Activated CD8-positive, alpha-beta memory T cell treated with anti-CD3 and anti-CD28 coated beads, Interleukin-2, amount 50 U/mL, for 48 hours (primary cell): ENCODE data around the gene HM13.
A peak's percentile ranks its signal among the peaks of the same experiment; 100 is the strongest.
"Not testable (repeated sequence)": the region's sequence is repeated elsewhere in the genome, so short reads cannot be mapped to it uniquely, and the experiment has no call there.

Source experiments
- DNase-seq: peaks from one replicate; pipeline ENCODE4 v3.0.0-alpha.2; 2020

The HM13 gene

GRCh38 chr20:31514154-31515071 is at the start of gene HM13:
Gene HM13 (plus strand): TSS chr20:31514442. CDS start chr20:31514552, 110 bp downstream.
- peak; percentile 95 for DNase-seq

DNA sequence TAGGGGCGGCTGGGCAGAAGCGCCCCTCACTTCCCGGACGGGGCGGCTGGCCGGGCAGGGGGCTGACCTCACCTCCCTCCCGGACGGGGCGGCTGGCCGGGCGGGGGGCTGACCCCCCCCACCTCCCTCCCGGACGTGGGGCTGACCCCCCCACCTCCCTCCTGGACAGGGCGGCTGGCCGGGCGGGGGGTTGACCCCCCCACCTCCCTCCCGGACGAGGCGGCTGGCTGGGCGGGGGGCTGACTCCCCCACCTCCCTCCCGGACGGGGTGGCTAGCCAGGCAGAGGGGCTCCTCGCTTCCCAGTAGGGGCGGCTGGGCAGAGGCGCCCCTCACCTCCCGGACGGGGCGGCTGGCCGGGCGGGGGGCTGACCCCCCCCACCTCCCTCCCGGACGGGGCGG is 43.3 kb upstream of the HM13 start:
- DNase-seq: not testable (repeated sequence)

DNA sequence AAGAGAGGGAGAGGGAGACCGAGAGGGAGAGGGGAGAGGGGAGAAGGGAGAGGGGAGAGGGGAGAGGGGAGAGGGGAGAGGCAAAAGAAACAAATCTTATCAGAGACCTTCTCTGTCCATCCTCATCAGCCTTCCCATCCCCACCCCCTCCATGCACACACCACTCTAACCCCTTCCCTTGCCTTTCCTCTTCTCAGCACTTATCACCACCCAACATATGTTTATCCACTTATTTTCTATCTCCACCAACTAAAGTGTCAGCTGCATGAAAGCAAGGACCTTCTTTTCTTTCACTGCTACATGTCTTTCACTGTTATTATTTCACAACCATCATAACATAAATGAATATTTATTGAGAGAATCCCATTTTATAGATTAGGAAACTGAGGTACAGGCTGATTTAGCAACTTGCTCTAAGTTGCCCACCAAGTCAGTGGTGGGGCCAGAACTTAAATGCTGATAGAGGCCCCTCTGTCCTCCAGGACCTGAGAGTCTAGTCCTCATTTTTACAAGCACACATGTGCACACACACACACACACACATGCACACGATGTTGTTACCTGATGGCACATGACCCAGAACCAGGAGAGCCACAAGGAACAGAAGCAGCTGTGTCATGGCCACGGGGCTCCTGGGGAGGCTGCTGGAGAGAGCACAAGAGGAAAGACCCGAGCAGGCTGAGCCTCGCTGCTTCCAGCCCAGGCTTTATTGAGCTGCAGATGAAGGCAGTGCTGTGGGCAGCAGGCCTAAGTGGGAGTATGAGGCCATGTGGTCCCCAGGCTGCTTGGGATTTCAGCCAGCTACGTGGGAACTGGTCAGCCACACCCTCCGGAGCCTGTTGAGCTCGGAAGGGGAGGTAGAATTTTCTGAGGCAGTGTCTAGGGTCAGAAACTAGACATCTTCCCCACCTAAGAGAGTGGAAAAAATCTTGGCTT is 41.6 kb upstream of the HM13 start:
- DNase-seq: no peak

DNA sequence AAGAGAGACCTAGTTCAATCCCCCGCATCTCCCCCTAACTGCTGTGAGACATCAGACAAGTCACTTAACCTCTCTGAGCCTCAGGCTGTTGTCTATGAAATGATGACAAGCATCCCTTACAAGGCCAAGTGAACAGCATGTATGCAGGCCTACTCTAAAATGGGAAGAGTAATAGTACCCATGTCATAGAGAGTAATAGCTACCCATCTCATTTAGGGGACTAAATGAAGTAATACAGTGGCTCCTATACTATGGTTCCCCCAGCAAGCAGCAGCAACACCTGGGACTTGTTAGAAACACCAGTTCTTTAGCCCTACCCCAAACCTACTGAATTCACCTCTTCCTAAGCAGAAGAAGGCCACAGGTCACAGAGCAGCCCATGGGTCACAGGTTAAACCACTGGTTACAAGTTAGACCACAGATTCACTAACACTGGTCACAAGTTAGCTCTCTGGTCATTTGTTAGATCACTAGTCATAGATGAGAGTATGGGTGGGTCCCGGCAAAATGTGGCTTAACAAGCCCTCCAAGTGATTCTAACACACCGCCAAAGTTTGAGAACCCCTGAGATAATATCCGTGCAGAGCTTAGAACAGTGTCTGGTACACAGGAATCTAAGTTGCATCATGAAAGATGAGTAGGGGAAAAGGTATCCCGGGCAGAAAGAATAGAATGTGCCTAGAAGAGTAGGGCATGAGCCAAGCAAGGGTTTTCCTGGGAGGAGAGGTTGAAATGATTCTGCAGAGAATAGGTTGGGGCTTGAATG is 40.7 kb upstream of the HM13 start:
- no peak for DNase-seq

- no peak for DNase-seq
Observed at GRCh38 chr20:31474097-31474436, 40.2 kb upstream of the HM13 start.

GRCh38 chr20:31474758-31475427 is 39.3 kb upstream of the HM13 start, which contains the start of the genes DEFB124 and REM1:
Gene DEFB124 (minus strand): TSS chr20:31475127. CDS start chr20:31473013, 2,114 bp downstream.
Gene REM1 (plus strand): TSS chr20:31475288. CDS start chr20:31476446, 1,158 bp downstream.
- DNase-seq: no peak

DNA sequence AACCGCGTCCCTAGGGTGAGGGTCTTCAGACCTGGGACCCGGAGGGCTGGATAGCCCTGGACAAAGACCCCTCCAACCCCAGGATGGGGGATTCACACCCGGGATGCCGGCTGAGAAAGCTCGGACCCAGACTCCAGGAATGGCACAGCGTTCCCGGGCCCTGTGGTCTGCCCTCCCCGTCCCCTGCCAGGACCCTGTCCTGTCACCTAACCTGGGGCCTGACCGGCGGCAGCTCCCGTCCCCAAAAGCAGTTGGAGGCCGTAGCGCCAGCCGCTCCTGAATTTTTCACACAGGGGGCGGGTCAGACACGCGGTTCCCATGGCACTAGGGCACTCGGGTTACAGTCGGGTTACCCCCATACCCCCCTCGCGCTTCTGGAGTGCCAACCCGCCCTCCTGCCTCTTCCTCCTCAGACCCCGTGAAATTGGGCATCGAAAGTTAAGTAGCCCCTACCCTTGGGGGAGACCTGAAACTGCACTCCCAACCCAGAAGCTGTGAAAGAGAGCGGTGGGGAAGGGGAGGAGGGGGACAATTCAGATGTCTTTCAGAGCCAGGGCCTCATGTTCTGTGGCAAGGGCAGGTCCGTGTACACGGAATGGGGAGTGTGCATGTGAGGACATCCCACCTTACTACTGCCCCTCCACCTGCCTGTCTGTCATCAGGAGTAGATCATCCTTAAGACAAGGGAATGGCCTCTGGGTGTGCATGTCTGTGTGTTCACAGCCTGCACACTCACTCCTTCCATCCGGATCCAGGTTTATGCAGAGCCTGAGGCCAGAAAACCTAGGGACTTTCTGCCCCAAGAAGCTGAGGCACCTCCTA is 38.6 kb upstream of the HM13 start:
- no peak for DNase-seq

DNA sequence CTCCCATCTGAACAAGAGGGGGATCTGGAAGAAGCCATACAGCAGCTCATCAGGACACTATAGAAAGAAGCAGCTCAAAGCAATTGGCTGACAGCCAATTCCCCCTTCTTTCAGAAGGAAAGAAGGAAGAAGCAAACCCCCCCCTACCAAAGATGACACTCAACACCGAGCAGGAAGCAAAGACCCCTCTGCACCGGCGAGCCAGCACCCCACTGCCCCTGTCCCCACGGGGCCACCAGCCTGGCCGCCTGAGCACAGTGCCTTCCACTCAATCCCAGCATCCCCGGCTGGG is 38.0 kb upstream of the HM13 start:
- DNase-seq: no peak

GRCh38 chr20:31476643-31477215 is 37.5 kb upstream of the HM13 start:
- no peak for DNase-seq

DNA sequence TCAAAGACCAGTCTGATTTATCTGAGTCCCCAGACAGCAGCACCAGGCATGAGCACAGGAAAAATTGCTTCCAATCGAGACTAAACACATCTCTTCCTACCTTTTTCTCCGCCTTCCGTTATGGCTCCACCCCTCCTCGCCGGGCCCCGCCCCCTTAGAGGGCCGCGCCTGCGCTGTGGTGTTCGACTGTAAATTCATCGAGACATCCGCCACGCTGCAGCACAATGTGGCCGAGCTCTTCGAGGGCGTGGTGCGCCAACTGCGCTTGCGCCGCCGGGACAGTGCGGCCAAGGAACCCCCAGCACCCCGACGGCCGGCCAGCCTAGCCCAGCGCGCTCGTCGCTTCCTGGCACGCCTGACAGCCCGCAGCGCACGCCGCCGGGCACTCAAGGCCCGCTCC is 30.2 kb upstream of the HM13 start:
- no peak for DNase-seq

GRCh38 chr20:31485450-31486339 is 28.5 kb upstream of the HM13 start:
- DNase-seq: no peak

DNA sequence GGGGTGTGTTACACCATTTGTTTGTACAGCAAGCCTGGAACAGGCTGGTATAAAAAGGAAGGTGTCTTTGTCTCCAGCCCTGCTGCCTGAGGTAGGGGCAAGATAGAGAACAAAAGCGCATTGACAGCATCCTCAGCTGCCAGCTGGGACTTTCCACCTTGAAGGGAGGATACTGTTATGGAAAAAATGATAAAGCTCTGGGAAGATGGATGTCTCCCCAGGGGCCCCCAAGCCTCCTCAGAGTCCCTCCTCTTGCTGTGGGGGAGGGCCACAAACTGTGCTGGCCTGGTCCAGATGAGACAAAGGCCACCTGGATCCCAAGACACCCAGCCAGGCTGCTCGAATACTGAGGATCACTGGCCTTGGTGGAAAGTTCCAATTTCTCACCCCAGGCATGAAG is 26.1 kb upstream of the HM13 start:
- DNase-seq: no peak

- DNase-seq: no peak
Observed at GRCh38 chr20:31489152-31489551, 25.1 kb upstream of the HM13 start.

- no peak for DNase-seq
Observed at GRCh38 chr20:31490752-31491151, 23.5 kb upstream of the HM13 start.

- DNase-seq: no peak
Observed at GRCh38 chr20:31494131-31494530, 20.1 kb upstream of the HM13 start.

- DNase-seq: no peak
Observed at GRCh38 chr20:31496761-31497295, 17.4 kb upstream of the HM13 start.

DNA sequence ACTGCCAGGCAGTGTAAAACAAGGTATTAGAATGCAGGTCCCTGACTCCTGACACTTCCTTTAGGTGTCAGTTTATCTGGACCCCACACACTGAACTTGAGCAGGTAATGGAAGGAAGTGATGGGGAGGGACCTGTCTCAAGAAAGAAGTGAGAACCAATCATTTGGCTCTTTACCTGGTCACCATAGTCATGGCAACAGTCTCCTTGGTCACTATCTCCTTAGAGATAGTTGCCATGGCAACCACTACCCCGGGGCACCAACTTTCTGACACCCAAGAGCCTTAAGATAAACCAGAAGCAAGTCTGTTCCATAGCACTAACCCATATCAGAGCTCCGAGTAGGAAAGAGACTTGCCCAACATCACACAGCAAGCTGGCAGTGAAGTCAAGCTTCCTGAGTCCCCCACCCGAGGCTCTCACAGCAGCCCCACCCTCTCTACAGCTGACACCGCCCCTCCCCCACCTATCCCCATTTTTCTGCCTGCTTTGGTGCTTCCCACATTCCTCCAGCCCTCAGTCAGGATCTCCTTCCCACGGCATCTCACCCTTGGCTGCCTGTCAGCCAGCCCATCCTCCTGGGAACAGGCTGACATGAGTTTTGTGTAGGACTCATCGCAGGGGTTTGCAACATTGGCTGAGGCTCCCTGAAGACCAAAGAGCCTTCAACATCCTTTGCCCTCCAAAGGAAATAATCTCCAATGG is 16.3 kb upstream of the HM13 start:
- no peak for DNase-seq

GRCh38 chr20:31500527-31500926 is 13.7 kb upstream of the HM13 start:
- DNase-seq: no peak
